Amniotic stem cell (primary cell): ENCODE measurements around the gene IQCH.

Source experiments
- DNase-seq: peaks from one replicate; lab custom pipeline; 2025; lab: John Stamatoyannopoulos, UW

Gene IQCH

DNA sequence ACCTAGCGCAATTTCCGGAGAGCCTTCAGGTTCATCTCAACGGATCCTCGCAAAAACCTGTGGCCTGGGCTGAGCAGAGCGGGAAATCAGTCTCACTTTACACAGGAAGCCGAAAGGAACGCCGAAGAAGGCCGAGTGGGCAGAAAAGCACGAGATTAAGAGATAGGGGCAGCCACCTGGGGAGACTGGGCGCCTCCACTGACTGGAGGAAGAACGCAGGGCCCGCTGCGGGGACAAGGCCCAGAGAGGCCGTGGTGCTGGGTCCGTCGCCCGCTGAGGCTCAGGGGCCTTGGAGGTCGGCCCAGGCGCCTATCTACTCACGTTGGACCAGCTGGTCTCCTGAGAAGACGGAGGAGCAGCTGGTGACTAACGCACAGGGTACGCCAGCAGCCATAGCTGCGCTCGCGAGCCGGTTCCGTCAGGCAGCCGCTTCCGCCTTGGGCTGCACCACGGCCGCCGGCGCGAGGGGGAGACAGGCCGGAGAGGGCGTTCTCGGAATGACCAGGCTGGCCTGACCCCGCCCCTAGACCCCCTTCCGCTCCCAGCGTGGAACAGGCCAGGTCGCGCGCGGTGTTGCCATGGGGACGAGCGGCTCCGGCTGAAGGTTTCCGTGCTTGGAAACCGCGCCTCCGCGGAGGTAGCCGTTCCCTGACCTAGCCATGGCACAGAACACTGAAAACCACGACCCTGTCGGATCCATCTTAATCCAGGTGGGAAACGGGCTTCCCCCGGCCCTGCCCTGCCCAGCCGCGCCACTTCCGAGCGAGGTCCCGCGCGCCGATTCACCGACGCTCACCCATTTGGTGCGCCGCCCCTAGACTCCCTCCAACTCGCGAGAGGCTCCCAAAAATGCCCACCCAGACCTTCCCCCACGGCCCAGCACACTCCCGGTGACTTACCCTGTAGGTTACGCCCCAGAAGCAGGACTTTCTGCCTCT is at the start of gene IQCH, which contains the start of gene AAGAB:
Gene IQCH, plus strand, starts transcription at position 549 of the 938 bp plus-strand sequence. Its CDS starts 111 bp downstream, at position 660.
Gene AAGAB, minus strand, starts transcription at position 424 of the 938 bp plus-strand sequence. Its CDS starts 30 bp downstream, at position 394.
- DNase-seq, result peak; percentile 95

DNA sequence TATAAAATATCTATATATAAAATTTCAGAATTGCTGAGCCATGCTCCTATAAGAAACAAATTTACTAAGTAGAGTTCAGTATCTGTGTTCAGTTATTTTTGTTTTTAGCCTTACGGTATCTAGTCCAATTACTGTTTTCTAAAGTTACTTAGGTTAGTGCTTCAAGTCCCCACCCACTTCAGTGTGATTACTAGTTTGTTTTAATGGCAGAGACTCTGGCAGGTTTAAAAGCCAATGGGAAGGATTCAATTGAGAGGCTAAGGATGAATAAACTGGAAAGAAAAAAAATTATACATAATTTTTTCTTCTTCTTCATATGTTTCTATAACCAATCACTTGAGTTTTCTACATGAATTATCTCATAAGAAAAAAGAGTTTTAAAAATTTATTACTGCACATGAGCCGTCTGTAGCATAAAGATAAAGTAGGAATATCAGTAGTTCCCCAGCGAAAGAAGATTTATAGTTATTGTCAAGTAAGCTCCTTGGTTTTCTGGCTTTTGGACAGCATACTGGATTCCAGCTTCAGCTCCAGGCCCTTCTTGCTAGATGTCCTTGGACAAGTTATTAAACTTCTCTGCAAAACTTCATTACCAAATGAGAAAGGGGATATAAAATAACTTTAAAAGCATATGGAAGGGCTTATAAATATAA is 46.9 kb upstream of the IQCH start:
- DNase-seq, result no peak

DNA sequence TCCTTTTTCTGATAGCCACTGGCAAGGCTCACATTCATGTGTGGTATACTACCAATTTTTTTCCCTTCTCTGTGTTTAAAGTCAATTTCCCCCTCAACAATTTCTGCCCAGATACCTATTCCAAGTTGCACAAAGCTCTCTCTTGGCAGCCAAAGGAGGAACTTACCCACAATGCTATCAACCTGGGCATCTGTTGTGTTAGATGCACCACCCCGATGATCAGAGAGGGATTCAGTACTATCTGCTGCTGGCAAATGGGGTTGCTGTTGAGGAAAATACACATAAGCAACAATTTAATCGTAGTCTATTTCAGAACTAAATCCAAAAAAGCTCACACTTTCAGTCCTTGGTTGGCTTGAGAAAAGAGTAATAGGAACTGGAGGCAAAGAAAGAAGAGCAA is 46.2 kb upstream of the IQCH start:
- DNase-seq, result no peak

DNA sequence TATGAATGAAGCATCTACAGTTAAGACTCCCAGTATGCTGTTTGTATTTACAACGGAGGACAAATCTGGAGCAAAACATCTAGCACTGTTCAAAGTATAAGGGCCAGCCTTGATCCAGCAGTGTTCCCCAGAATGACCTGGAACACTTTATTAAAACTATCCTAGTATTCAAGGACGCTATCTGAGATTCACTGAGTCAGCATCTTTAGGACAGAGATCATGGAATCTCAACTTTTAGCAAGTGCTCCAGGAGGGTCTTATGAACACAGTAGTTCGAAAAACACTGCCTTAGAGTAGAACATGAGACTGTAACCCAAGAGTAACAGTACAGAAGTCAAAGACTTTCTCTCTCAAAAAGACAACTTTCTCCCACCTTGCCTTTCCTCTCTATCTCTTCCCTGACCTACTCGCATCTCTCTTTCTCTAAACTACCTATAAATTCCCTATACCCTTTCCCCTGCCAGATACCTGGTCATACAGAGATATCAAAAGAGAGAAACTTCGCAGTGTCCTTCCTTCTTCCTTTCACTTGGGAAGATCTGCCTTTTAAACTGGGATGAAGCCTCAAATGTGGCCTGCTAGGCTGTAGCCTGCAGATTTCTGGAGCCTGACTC is 43.9 kb upstream of the IQCH start:
- DNase-seq, result no peak

DNA sequence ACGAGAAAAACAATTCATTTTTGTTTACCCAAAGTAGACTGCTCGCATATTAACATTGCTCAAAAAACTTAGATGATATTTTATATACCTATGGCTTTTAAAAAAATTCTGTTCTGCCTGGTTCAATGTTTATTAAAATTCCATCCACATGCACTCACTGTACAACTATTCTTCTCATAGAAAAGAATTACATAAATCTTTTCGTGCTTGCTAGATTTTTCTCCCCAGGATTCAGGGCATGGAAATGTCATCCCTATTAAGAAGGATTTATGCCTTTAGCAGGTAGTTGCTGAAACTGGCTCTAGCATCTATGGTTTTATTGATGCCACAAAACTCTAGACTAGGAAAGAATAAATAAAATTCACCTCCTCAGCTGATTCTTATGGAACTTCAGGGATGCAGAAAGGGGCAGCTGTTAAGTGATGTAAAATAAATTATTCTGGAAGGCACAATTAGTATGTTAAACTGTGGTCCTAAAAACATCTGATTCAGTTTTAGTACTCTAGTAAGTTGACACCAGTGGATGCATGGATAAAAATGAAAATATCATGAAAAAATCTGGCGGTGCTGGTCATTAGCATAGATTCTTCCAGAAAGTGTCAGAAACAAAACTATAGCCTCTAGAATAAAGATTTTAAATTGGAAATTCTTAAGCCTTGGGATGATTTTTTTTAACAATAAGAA is 41.8 kb upstream of the IQCH start:
- DNase-seq, result no peak

DNA sequence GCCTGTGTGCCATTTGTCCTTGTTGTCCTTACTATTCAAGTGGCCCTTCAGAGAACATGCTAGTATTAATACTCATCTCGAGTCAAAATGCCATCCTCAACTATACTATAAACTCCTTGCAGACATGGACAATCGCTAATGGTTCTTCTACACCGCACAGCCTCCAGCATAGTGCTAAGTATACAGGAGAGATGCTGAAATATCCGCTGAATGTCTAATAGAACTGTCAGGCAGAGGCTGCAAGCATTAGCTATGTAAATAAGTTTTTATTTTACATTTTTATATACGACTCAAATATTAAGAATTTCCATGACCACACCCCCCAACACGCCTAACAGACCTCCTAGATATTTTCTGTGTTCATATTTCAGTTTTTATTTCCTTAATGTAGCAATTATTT is 39.5 kb upstream of the IQCH start:
- DNase-seq, result no peak

DNA sequence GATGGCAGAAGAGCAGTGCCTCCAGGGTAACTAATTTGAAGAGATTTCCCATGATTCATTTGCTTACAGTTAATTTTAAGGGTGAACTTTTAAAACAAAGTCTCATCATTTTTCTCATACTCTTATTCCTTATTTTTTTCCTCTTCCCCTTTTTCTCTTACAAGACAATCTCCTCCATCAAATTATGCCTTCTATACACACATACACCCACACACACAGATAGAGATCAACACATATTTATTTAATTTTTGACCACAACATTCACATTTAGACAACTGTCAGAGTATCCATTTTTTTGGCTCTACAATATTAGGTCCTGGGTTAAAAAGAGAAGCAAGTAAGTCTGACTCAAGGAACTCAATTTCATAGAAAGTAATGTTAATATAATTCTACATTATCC is 37.7 kb upstream of the IQCH start:
- no peak for DNase-seq

DNA sequence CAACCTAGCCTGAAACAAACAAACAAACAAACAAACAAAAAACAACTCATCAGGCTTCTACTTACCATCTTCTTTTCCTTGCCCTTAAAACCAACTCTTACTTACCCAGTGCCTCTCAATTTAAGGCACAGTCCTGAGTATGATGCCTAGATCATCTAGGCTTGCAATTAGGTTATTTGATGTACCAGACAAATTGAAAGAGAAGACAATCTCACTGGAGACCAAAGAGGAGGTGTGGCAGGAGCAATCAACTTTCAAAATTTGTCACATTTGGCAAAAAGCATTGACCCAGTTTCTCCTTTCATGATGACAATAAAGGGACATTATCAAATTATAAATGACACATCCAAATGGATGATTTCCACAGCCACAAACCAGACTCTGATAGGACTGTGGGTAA is 36.2 kb upstream of the IQCH start:
- DNase-seq, result no peak

DNA sequence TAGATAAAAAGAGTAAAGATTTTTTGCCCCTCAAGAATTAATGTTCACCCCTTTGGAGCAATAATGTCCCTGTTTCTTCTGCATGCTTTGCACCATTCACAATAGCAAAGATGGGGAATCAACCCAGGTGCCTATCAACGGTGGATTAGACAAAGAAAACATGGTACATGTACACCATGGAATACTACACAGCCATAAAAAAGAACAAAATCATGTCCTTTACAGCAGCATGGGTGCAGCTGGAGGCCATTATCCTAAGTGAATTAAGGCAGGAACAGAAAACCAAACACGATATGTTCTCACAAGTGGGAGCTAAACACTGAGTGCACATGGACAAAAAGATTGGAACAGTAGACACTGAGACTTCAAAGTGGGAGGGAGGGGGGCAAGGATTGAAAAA is 35.3 kb upstream of the IQCH start:
- DNase-seq, result no peak

DNA sequence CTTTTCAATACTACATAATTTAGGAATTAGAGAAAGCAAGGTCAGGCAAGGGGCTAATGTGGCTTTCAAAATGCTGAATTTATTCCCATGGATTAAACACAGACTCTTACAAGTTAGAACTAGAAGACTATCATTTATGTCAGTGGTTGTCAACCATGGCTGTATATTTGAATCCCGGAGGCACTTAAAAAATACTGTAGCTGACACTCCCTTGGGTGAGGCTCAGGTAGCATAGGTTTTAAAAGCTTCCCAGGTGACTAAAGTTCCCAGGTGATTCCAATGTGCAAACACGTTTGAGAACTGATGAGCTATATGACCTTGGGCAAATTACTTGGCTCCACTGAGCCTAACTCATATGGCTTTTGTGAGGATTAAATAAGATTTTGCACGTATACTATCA is 29.7 kb upstream of the IQCH start:
- DNase-seq, result no peak

DNA sequence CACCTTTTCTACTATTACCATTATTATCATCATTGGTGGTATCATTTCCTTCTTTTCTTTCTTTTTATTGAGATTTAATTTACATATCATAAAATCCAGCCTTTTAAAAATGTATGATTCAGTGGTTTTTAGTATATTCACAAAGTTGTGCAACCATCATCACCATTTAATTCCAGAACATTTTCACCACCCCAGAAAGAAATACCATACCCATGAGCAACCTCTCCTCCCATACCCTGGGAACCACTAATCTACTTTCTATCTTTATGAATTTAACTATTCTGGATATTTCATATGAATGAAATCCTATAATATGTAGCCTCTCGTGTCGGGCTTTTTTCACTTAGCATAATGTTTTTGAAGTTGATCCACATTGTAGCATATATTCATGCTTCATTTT is 29.2 kb upstream of the IQCH start:
- no peak for DNase-seq

DNA sequence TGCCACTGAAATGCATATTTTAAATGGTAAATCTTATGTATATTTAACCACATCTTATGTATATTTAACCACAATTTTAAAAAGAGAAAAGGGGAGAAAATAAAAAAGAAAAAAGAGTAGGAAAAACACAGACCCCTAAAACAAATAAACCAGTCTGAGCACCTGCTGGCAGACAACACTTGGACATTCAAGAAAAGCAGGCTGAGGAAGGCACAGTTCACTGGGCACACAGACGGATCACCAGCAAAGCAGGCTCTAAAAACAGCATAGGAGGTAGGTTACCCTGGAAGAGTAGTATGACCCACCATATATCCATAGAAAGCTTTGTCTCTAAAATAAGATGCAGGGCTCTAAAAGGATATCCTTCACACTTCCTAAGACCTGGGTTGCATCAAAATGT is 27.2 kb upstream of the IQCH start:
- DNase-seq, result no peak

DNA sequence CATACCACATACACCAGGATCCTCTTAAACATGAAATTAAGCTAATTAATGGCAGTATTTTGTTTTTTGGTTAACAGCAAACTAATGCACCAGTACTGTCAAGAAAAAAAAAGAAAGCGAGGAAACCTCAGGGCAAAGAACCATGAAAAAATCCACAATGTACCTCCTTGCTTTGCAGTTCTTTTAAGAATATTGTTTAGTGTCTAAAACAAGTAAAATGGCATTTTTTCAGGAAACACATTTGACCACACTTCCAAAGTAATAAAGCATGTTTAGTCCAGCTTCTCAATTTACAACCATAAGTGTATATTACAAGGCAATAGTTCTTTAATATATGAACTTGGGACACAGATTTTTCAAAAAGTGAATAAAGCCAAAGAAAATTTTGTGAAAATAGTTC is 26.7 kb upstream of the IQCH start:
- DNase-seq, result no peak

DNA sequence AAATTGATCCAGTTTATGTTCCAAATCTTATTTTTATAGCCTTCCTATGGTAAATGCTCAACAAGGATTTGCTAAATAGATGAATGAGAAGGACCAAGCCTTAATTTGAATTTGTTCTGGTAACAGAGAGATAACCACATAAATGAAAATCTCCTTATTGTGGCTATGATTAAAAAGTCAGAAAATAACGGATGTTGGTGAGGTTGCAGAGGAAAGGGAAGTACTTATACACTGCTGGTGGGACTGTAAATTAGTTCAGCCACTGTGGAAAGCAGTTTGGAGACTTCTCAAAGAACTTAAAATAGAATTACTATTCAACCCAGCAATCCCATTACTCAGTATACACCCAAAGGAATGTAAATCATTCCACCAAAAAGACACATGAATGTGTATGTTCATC is 26.3 kb upstream of the IQCH start:
- no peak for DNase-seq

DNA sequence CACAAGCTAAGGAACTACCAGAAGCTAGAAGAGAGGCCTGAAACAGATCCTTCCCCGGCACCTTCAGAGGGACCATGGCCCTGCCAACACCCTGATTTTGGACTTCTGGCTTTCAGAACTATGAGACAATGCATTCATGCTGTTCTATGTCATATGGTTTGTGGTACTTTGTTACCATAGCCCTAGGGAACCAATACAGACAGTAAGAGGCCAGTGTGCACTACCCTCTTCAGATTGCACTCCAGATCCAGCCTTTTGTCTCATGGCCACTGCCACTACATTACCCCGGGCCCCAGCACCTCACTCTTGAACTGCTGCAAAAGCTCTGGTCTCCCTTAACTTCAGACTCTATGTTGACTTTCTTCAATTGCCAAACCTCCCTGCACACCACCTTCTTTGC is 24.1 kb upstream of the IQCH start:
- DNase-seq, result no peak

DNA sequence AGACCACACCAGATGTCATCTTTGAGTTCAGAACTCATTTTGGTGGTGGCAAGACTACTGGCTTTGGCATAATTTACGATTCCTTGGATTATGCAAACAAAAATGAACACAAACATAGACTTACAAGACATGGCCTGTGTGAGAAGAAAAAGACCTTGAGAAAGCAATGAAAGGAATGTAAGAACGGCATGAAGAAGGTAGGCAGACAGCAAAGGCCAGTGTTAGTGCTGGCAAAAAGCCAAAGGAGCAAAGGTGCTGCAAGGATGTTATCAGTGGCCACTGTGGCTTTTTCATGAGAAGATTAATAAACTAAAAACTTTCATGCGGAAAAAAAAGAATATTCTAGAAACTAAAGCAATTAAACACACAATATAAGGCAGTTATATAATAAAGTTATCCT is 22.0 kb upstream of the IQCH start:
- DNase-seq, result no peak

DNA sequence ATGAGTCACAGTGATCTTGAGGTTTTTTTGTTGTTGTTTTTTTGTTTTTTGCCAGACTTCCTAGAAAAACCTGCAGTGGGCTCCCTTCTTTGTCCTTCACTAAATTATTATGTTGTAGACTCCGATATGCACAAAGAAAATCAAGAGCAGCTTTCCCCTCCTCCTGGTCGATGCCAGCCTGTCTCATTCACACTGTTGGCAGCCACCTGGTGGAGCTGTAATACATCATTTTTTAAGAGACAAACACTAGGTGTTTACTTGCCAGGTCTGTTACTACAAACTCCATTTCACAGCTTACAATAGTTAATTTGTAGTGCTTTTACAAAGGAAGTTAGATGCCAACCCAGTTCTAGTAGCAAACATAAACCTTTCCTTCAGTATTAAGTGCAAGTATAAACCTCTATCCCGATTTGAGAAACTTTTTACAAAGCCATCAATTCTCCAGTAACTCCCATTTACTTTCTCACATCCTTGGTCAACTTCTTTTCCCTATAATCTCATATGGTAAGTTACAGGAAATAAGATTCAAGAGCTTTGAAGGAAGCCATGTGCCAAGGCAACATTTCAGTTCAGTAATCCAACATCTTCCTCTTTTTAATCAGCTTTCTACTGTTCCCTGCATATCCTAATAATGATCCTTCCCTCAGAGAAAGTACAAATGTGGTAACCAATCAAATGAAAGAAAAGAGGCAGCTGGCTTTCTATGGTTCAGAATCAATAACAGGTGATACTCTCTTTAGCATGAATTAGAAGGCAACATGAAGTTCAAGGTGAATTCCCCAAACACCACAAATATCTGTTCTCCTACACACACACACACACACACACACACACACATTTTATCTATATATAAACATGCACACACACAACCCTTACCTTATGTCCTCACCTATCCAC is 14.1 kb upstream of the IQCH start:
- no peak for DNase-seq

DNA sequence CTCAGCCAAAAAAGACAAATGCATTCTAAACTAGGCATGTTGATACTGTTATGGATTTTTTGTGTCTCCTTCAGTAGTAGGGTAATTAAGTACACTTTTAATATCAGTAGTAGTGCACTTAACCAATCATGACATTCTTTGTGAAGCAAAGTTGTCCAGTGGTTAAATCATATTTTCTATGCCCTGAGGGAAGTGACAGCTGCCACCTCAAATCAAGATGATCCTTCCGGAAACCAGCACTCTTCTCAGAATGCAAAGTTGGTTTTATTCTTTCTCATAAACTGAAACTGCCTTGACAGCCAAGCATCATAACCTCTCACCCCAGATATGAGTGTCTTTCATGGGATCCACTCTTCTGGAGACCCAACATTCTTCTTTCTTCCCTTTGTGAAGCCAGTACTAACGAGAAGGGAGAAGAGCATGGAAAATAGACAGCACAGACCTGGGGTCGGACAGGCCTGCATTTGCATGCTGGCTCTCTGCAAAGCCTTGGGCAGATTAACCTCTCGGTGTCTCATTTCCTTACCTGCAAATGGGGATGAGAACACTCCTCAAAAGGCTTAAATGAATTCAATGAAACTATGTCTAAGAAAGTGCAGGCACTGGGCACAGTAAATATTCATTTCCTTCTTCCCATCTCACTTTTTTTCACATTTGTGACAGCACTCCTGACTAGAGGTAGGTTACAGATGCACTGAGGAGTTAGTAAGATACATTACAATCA is 13.3 kb upstream of the IQCH start:
- no peak for DNase-seq

DNA sequence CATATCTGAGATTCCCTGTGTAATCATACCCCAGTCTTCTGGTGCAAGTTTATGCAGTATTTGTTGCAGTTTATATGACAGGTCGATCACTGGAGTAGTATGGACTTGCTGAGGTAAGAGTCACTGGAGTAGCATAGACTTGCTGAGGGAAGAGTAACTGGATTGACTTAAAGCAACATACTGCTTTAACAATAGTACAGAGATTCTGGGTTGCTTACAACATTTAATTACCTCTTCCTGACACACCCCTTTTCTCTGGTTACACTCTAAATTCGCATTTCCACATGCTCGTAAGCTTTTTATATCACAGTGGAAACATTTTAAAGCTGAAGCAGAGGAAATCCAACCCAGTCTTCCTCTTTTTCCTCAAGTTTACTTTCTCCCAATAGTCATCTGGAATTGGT is 11.9 kb upstream of the IQCH start:
- DNase-seq, result no peak

DNA sequence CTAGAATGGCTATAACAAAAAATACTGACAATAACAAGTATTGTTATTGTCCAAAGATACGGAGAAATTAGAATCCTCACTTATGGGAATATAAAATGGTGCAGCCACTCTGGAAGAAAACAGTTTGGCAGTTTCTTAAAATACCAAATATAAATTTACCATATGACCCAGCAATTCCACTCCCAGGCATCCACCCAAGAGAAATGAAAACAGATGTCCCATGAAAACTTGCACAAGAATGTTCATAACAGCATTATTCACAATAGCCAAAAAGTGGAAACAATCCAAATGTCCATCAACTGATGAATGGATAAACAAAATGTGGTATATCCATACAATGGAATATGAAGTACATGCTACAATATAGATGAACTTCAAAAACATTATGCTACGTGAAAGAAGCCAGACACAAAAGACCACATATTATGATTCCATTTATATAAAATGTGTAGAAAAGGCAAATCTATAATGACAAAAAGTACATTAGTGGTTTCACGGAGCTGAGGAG is 9.6 kb upstream of the IQCH start:
- no peak for DNase-seq
